DMS153 treated with DMSO at 0.1 percent for 48 hours (cell line): ENCODE results near the gene PELI2.
A peak's percentile ranks its signal among the peaks of the same experiment; 100 is the strongest.

Experiments used
- DNase-seq: peaks from one replicate; lab custom pipeline; 2025; ENCODE audit not compliant: unreplicated experiment; lab: John Stamatoyannopoulos, UW

PELI2 gene

GRCh38 chr14:56333359-56334292 is 215.4 kb downstream of the PELI2 start:
- peak; percentile 87 for DNase-seq

GRCh38 chr14:56334458-56334857 is 216.2 kb downstream of the PELI2 start:
- no peak for DNase-seq

GRCh38 chr14:56338674-56339073 is 220.5 kb downstream of the PELI2 start:
- DNase-seq: no peak

- peak; percentile 48 for DNase-seq
Measured at GRCh38 chr14:56339855-56340701, 221.9 kb downstream of the PELI2 start.

- DNase-seq: no peak
Measured at GRCh38 chr14:56340932-56341331, 222.7 kb downstream of the PELI2 start.

- no peak for DNase-seq
Measured at GRCh38 chr14:56341766-56342493, 223.7 kb downstream of the PELI2 start.

- no peak for DNase-seq
Measured at GRCh38 chr14:56342494-56342942, 224.3 kb downstream of the PELI2 start.

- no peak for DNase-seq
Measured at GRCh38 chr14:56349960-56350359, 231.7 kb downstream of the PELI2 start.
